Measurements from ENCODE around the gene RNF166. TPM values are rescaled to one million over a fixed set of nuclear protein-coding genes. Genes with fewer than 3 reads are reported as not detected.
A peak's percentile ranks its signal among the peaks of the same experiment; 100 is the strongest.

Gene RNF166
- total and polyA plus RNA-seq, 2 of the 13 experiments (the other 11 are each of a cell fraction or from before 2014, with no cell fraction given) = 21.4 to 23.0 TPM

DNA sequence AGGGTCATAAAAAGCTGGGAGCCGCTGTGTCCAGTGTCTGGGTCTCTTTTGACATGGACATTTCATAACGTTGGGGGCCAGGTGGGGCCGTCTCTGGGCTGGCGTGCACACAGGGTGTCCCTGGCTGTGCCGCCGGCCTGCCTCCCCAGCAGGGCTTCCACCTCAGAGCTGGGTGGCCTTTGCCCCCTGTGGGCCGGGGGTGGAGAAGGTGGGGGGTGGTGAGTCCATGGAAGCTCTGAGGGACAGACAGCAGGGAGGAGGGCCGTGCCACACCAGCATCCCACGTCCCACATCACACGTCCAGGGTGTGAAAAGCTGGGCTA, 19.0 kb downstream of the RNF166 start (continued):
- TF ChIP-seq, protein P1, sequence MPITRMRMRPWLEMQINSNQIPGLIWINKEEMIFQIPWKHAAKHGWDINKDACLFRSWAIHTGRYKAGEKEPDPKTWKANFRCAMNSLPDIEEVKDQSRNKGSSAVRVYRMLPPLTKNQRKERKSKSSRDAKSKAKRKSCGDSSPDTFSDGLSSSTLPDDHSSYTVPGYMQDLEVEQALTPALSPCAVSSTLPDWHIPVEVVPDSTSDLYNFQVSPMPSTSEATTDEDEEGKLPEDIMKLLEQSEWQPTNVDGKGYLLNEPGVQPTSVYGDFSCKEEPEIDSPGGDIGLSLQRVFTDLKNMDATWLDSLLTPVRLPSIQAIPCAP (CRISPR knock-in tag; IDR thresholded peaks at IDR 0.05; ENCODE audit: low read depth) = no peak
- TF ChIP-seq, protein P2, sequence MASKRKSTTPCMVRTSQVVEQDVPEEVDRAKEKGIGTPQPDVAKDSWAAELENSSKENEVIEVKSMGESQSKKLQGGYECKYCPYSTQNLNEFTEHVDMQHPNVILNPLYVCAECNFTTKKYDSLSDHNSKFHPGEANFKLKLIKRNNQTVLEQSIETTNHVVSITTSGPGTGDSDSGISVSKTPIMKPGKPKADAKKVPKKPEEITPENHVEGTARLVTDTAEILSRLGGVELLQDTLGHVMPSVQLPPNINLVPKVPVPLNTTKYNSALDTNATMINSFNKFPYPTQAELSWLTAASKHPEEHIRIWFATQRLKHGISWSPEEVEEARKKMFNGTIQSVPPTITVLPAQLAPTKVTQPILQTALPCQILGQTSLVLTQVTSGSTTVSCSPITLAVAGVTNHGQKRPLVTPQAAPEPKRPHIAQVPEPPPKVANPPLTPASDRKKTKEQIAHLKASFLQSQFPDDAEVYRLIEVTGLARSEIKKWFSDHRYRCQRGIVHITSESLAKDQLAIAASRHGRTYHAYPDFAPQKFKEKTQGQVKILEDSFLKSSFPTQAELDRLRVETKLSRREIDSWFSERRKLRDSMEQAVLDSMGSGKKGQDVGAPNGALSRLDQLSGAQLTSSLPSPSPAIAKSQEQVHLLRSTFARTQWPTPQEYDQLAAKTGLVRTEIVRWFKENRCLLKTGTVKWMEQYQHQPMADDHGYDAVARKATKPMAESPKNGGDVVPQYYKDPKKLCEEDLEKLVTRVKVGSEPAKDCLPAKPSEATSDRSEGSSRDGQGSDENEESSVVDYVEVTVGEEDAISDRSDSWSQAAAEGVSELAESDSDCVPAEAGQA (IDR thresholded peaks at IDR 0.05; ENCODE audit: low read depth) = no peak
- TF ChIP-seq, protein P2 (CRISPR knock-in tag; IDR thresholded peaks at IDR 0.05; ENCODE audit: borderline replicate concordance) = no peak
- TF ChIP-seq, protein P3, sequence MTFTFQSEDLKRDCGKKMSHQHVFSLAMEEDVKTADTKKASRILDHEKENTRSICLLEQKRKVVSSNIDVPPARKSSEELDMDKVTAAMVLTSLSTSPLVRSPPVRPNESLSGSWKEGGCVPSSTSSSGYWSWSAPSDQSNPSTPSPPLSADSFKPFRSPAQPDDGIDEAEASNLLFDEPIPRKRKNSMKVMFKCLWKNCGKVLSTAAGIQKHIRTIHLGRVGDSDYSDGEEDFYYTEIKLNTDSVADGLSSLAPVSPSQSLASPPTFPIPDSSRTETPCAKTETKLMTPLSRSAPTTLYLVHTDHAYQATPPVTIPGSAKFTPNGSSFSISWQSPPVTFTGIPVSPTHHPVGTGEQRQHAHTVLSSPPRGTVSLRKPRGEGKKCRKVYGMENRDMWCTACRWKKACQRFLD (CRISPR knock-in tag; IDR thresholded peaks at IDR 0.05; ENCODE audit: borderline replicate concordance) = no peak
- TF ChIP-seq SP1 (IDR thresholded peaks at IDR 0.05) (no peak), SP1 (CRISPR knock-in tag; IDR thresholded peaks at IDR 0.05) (no peak), NFE2L1 (CRISPR knock-in tag; IDR thresholded peaks at IDR 0.05; ENCODE audit: borderline replicate concordance) (no peak), EP300 (IDR thresholded peaks at IDR 0.05; ENCODE audit: low read depth in 2 of 2, low read length in 2 of 2) (no peak), EP300 (CRISPR knock-in tag; IDR thresholded peaks at IDR 0.05; ENCODE audit: borderline replicate concordance) (no peak), ZNF652 (CRISPR knock-in tag; IDR thresholded peaks at IDR 0.05; ENCODE audit: borderline replicate concordance, low read depth) (no peak), BORCS8-MEF2B (CRISPR knock-in tag; IDR thresholded peaks at IDR 0.05) (no peak), ZEB1 (IDR thresholded peaks at IDR 0.05; ENCODE audit: insufficient replicate concordance, low read depth) (no peak), KDM6A (CRISPR knock-in tag; IDR thresholded peaks at IDR 0.05; ENCODE audit: low read depth) (no peak; the same call in 1 of the 2 replicates), ZNF333 (CRISPR knock-in tag; IDR thresholded peaks at IDR 0.05; ENCODE audit: borderline replicate concordance) (no peak)
- TF ChIP-seq, protein P4, sequence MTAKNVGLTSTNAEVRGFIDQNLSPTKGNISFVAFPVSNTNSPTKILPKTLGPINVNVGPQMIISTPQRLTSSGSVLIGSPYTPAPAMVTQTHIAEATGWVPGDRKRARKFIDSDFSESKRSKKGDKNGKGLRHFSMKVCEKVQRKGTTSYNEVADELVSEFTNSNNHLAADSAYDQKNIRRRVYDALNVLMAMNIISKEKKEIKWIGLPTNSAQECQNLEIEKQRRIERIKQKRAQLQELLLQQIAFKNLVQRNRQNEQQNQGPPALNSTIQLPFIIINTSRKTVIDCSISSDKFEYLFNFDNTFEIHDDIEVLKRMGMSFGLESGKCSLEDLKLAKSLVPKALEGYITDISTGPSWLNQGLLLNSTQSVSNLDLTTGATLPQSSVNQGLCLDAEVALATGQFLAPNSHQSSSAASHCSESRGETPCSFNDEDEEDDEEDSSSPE (CRISPR knock-in tag; IDR thresholded peaks at IDR 0.05) = no peak; the same call in 1 of the 2 replicates
- TF ChIP-seq, protein P5, sequence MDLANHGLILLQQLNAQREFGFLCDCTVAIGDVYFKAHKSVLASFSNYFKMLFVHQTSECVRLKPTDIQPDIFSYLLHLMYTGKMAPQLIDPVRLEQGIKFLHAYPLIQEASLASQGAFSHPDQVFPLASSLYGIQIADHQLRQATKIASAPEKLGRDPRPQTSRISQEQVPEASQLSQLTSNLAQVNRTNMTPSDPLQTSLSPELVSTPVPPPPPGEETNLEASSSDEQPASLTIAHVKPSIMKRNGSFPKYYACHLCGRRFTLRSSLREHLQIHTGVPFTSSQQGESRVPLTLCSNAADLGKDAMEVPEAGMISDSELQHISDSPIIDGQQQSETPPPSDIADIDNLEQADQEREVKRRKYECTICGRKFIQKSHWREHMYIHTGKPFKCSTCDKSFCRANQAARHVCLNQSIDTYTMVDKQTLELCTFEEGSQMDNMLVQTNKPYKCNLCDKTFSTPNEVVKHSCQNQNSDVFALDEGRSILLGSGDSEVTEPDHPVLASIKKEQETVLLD (CRISPR knock-in tag; IDR thresholded peaks at IDR 0.05; ENCODE audit: low read depth) = no peak
- TF ChIP-seq, protein P6, sequence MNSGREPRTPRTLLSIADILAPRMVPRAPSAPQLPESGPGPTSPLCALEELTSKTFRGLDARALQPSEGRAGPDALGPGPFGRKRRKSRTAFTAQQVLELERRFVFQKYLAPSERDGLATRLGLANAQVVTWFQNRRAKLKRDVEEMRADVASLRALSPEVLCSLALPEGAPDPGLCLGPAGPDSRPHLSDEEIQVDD (CRISPR knock-in tag; IDR thresholded peaks at IDR 0.05; ENCODE audit: borderline replicate concordance) = peak; percentile 39; the same call in 1 of the 2 replicates
